H4 (cell line): ENCODE data around the gene EIF2B4. TPM values are rescaled to one million over a fixed set of nuclear protein-coding genes. Genes with fewer than 3 reads are reported as not detected.
"Not testable (repeated sequence)": the region's sequence is repeated elsewhere in the genome, so short reads cannot be mapped to it uniquely, and the experiment has no call there.

ENCODE experiments used
- DNase-seq: peaks from one replicate; pipeline ENCODE4 v3.0.0-alpha.2; 2015; ENCODE audit warnings: low spot score
- total RNA-seq: library from RNA; depleted of rRNA; stranded (reverse); fragments of >200 nt; shearing (Covaris generic); gene quantifications from 2 replicates; pipeline ENCODE4 v1.2.3, GENCODE V29; 2014; rRNA removed

EIF2B4 gene
- total RNA-seq, 1 experiment from 2014 or later, result 15.0 TPM

DNA sequence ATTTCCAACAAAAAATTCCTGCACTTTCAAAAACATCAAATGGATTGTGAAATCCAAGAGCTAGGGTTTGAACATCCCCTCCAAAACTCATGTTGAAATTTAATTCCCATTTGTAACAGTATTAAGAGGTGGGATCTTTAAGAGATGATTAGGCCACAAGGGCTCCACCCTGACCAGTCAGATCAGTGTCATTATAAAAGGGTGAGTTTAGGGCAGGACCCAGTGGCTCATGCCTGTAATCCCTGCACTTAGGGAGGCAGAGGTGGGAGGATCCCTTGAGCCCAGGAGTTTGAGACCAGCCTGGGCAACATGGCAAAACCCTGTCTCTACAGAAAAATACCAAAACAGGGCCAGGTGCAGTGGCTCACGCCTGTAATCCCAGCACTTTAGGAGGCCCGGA lies 22.5 kb downstream of the EIF2B4 start:
- no peak for DNase-seq

DNA sequence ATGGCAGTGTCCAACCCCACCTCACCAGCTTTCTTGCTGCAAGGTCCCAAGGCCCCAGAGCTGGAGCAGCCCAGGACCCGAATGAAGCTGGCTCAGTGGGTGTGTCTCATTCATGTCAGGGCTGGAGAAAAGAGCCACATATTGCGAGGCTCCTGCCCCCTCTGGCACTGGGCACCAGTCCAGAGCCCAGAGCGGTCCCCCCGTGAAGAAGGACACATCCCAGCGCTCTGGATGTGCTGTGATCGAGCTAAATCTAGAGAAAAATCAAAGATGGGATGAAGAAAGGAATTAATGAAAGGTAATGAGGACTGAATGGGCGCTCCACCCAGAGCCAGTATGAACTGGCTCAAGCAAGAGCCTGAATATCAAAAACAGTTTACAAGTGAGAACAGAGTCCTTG lies 34.0 kb downstream of the EIF2B4 start:
- no peak for DNase-seq

DNA sequence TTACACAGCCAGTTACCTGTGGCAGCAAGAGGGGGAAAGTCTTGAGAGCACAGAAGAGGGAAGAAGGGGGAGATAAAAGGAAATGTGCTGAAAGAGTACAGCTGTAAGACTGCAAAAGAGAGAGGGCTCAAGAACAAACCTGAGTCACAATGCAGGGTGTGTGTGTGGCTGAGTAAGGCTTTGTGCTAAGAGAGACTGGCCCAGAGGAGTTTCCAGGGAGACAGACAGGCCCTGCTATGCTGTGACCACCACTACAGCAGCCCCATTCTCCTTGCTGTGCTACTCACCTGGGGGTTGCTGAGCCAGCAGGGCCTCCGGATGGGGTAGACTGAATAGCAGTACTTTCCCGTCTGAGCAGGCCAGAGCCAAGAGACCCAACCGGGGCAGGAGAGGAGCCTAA lies 34.8 kb downstream of the EIF2B4 start:
- DNase-seq, result no peak

DNA sequence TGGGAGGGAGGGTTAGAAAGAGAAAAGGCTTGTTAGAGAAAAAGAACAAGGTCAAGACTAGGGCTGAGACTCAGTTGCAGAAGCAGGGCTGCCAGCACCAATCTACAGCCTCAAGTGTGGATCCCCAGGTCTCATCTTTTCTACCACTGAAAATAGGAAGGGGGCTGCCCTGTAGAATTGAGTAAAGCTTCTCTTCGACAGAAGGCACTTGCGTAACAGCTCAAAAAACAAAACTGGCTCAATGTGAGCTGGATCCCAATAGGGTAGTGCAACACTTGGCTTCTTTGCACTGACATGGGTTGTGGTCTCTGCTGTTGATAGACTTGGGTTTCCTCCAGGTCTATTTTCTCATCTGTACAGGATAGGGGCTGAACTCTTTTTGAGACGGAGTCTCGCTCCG lies 45.4 kb downstream of the EIF2B4 start:
- DNase-seq, result no peak

GRCh38 chr2:27323596-27324285 lies 46.4 kb downstream of the EIF2B4 start:
- DNase-seq, result no peak

DNA sequence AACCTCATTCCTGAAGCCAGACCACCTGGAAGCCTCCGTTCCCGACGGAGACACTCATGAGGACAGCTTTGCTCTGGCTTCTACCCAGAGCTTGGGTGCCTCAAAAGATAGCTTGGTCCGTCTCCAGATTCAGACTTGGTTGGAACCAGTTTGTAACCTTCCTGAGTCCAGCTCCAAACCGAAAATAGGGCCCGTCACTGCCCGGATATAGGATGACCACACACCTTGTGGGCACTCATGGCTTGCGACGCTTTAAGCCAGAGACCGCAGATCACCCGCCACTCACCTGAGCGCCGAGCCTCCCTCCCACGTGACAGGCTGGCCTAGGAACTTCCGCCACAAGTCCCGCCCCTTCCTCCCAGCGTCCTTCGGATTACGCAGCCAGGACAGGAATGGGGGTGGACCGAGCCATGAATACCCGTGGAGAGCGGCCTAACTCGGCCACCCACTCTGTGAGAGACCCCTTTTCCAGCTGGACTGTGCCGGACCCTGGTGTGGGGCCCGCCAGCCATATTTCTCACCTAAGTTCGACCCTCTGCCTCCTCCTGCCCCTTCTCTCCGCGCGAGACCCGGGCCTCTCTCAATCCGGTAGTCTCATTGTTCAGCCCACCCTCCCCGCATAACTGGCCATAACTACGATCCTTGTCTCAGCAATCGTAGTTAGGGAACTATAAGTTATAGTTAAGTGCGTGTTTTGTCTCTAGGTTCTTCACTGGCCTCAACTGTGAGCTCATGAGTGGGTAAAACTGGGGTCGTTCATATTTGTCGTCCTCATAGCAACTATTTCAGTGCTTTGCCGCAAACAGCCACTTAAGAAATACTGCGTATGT lies 47.2 kb downstream of the EIF2B4 start, which contains the start of gene MPV17:
TSS of gene MPV17 (minus strand) at position 332 of the 830 bp plus-strand sequence. CDS start 580 bp downstream, outside the sequence.
- peak; percentile 90 for DNase-seq

DNA sequence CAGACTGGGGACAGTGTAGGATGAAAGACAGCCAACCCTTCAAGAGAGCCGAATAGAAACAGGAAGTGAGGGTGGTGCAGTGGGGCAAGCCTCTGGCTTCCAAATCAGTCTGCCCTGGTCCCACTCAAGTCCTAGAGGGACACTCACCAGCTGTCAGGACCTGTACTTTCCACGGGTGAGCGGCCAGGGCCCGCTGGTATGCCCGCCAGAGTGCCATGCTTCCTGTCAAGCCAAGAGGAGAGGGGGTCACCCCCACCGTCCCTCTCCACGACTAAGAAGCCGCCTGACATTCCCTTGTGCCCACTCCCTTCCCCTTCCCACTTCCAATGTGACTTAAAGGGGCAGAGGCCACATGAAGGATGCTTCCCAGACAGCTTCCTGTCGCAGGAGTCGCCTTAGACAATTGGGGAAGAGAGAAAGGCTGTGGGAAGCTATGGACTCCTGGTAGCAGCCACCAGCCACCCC lies 47.8 kb downstream of the EIF2B4 start:
- DNase-seq, result no peak

DNA sequence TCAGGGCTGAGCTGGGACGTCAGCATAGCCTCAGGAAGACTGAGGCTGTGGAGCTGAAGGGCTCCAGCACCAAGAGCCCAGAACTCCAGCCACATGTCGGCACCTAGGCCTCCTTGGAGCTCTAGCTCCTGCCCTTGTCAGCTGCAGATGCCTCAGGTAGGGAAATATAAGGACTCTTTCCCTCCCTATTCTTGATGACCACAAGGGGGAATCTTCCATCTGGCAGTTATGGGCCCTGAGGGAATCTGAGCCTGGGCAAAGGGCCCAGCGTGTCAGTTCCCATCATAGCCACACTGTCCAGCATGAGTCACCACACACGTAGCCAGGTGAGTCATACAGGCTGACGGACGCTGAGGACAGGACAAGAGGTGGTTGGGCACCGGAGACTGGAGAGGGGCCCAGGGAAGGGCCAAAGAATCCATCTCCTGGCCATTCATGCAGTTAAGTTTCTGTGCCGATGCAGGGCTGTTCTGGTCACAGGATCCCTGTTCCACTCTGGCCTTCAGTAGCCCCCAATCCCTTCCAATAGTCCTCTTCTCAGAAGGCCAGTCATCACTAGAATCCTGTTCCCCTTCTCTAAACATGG lies 49.1 kb downstream of the EIF2B4 start:
- DNase-seq, result peak; percentile 94

GRCh38 chr2:27319839-27320238 lies 50.3 kb downstream of the EIF2B4 start:
- DNase-seq, result not testable (repeated sequence)

- no peak for DNase-seq
Observed at GRCh38 chr2:27316655-27317412, 53.3 kb downstream of the EIF2B4 start.

DNA sequence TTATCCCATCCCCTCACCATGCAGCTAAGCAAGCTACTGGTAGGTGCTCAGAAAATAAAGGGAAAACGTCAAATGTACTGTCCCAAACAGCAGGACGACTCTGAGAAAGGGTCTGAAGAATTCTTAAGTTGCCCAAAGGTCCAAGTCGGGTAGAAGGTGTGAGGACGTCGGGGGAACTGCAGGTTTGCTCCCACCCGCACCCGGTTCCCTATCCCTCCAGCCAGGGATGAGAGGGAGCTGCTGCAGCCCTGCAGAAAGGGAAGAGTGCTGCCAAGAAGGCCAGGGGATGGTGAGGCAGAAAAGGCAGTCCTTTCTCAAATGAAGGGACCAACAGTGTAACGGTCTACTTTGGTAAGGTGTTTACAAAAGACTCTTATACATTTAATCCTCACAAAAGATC lies 55.0 kb downstream of the EIF2B4 start:
- DNase-seq, result no peak

- no peak for DNase-seq
Observed at GRCh38 chr2:27314709-27315108, 55.4 kb downstream of the EIF2B4 start.

Other genes with a start within 250 kb of the EIF2B4 start
- gene ABHD1, start 246.5 kb downstream of the EIF2B4 start, total RNA-seq, result 0.12 TPM in 1 of 2 replicates, not detected in the other
- gene PREB, start 235.7 kb downstream of the EIF2B4 start, total RNA-seq, result 37.0 and 51.9 TPM in 2 replicates
- gene PRR30, start 230.9 kb downstream of the EIF2B4 start, total RNA-seq, result not detected in 2 replicates
- not detected in 2 replicates for gene TCF23, start 221.3 kb downstream of the EIF2B4 start, total RNA-seq
- 196 and 202 TPM in 2 replicates for gene ATRAID, start 158.3 kb downstream of the EIF2B4 start, total RNA-seq
- 22.6 and 26.2 TPM in 2 replicates for gene SLC5A6, start 158.1 kb downstream of the EIF2B4 start, total RNA-seq
- 4.7 and 6.9 TPM in 2 replicates for gene CAD, start 153.0 kb downstream of the EIF2B4 start, total RNA-seq
- 0.46 and 0.49 TPM in 2 replicates for gene SLC30A3, start 107.3 kb downstream of the EIF2B4 start, total RNA-seq
- gene DNAJC5G, start 94.9 kb downstream of the EIF2B4 start, total RNA-seq, result not detected in 2 replicates
- gene TRIM54, start 87.9 kb downstream of the EIF2B4 start, total RNA-seq, result 0.35 TPM in 1 of 2 replicates, not detected in the other
- gene UCN, start 61.9 kb downstream of the EIF2B4 start, total RNA-seq, result 0.53 TPM in 1 of 2 replicates, not detected in the other
- 52.9 and 61.7 TPM in 2 replicates for gene MPV17, start 47.2 kb downstream of the EIF2B4 start, total RNA-seq
- 24.5 and 29.9 TPM in 2 replicates for gene GTF3C2, start 13.6 kb downstream of the EIF2B4 start, total RNA-seq
- gene SNX17, start 278 bp upstream of the EIF2B4 start, total RNA-seq, result 79.6 and 84.6 TPM in 2 replicates
- 1.4 and 2.8 TPM in 2 replicates for gene ZNF513, start 10.4 kb upstream of the EIF2B4 start, total RNA-seq
- 72.0 and 81.7 TPM in 2 replicates for gene PPM1G, start 39.3 kb upstream of the EIF2B4 start, total RNA-seq
- gene NRBP1, start 58.3 kb upstream of the EIF2B4 start, total RNA-seq, result 99.9 and 102 TPM in 2 replicates
- not detected in 2 replicates for gene KRTCAP3, start 72.0 kb upstream of the EIF2B4 start, total RNA-seq
- 4.5 and 6.3 TPM in 2 replicates for gene IFT172, start 119.4 kb upstream of the EIF2B4 start, total RNA-seq
- gene FNDC4, start 124.9 kb upstream of the EIF2B4 start, total RNA-seq, result 0.16 and 0.29 TPM in 2 replicates
- gene GCKR, start 126.5 kb upstream of the EIF2B4 start, total RNA-seq, result not detected in 2 replicates
- 16.9 and 18.0 TPM in 2 replicates for gene ZNF512, start 212.7 kb upstream of the EIF2B4 start, total RNA-seq